OCI-LY1 (cell line): ENCODE measurements around the gene C12orf43.
A peak's percentile ranks its signal among the peaks of the same experiment; 100 is the strongest.

ENCODE experiments used
- H2AFZ ChIP-seq: fragments of 200-600 bp; sonication (generic), shearing (Covaris generic); 2 replicates; pipeline ENCODE4 v1.6.0; 2014; ENCODE audit warnings: antibody characterized with exemption, mild to moderate bottlenecking, low read length
- H3F3A ChIP-seq: fragments of 200-600 bp; sonication (generic), shearing (Covaris generic); 2 replicates; pipeline ENCODE4 v1.6.0; 2014; ENCODE audit warnings: mild to moderate bottlenecking, antibody characterized with exemption, low read length, moderate library complexity; ENCODE audit not compliant: insufficient read depth
- H3K27ac ChIP-seq: fragments of 200-600 bp; sonication (generic); 2 replicates; pipeline ENCODE4 v1.5.1; 2014; ENCODE audit warnings: low read length, mixed run types, mild to moderate bottlenecking, low read depth; ENCODE audit not compliant: poor library complexity, severe bottlenecking
- H3K27me3 ChIP-seq: fragments of 200-600 bp; sonication (generic); 2 replicates; pipeline ENCODE4 v1.6.0; 2014; ENCODE audit warnings: antibody characterized with exemption, mild to moderate bottlenecking, low read length, moderate library complexity; ENCODE audit not compliant: insufficient read depth
- H3K36me3 ChIP-seq: fragments of 200-600 bp; sonication (generic); 2 replicates; pipeline ENCODE4 v1.6.1; 2014; ENCODE audit warnings: mild to moderate bottlenecking, antibody characterized with exemption, low read length, moderate library complexity, mixed read lengths; ENCODE audit not compliant: insufficient read depth
- H3K4me1 ChIP-seq: fragments of 200-600 bp; sonication (generic); 2 replicates; pipeline ENCODE4 v1.5.1; 2014; ENCODE audit warnings: mild to moderate bottlenecking, low read length, moderate library complexity; ENCODE audit not compliant: insufficient read depth, severe bottlenecking
- H3K4me2 ChIP-seq: fragments of 200-600 bp; sonication (generic), shearing (Covaris generic); 2 replicates; pipeline ENCODE4 v1.6.1; 2014; ENCODE audit warnings: low read length
- H3K4me3 ChIP-seq: fragments of 200-600 bp; sonication (generic); 2 replicates; pipeline ENCODE4 v1.5.1; 2014; ENCODE audit warnings: low read length, low read depth, mild to moderate bottlenecking, mixed read lengths; ENCODE audit not compliant: poor library complexity, severe bottlenecking
- H3K79me2 ChIP-seq: fragments of 200-600 bp; shearing (Covaris generic); 2 replicates; pipeline ENCODE4 v1.6.1; 2016; ENCODE audit warnings: mixed run types, low read length, mixed read lengths; ENCODE audit not compliant: insufficient read depth
- H3K9ac ChIP-seq: fragments of 200-600 bp; sonication (generic), shearing (Covaris generic); 2 replicates; pipeline ENCODE4 v1.6.1; 2014; ENCODE audit warnings: mild to moderate bottlenecking, low read length, mixed read lengths
- H3K9me2 ChIP-seq: fragments of 200-600 bp; sonication (generic), shearing (Covaris generic); 2 replicates; pipeline ENCODE4 v1.6.1; 2014; ENCODE audit warnings: low read depth, mild to moderate bottlenecking, low read length, mixed read lengths
- H3K9me3 ChIP-seq: fragments of 200-600 bp; shearing (Covaris generic); 2 replicates; pipeline ENCODE4 v1.6.1; 2014; ENCODE audit warnings: low read length, mixed read lengths
- H4K20me1 ChIP-seq: fragments of 200-600 bp; sonication (generic), shearing (Covaris generic); 2 replicates; pipeline ENCODE4 v1.6.0; 2016; ENCODE audit warnings: mild to moderate bottlenecking, low read length; ENCODE audit not compliant: insufficient read depth
- CTCF ChIP-seq: fragments of 200-600 bp; sonication (generic), shearing (Covaris generic); IDR thresholded peaks from 2 replicates; pipeline ENCODE4 v1.5.1; 2017; ENCODE audit warnings: mild to moderate bottlenecking, antibody characterized with exemption, low read length, moderate library complexity, mixed read lengths
- EZH2 ChIP-seq: fragments of 200-600 bp; sonication (generic), shearing (Covaris generic); IDR thresholded peaks from 2 replicates; pipeline ENCODE4 v1.8.0; 2017; ENCODE audit warnings: borderline replicate concordance, mixed run types, mild to moderate bottlenecking, antibody characterized with exemption, low read length, moderate library complexity, mixed read lengths

C12orf43 gene

GRCh38 chr12:121026274-121027045, 10.2 kb upstream of the C12orf43 start:
- H3K79me2 ChIP-seq = no peaks in the 10 kb centered on the region

GRCh38 chr12:121025442-121026226, 9.3 kb upstream of the C12orf43 start:
- no peaks in the 10 kb centered on the region for H3K9me2 ChIP-seq
- no peak overlapping the region for H3K9ac ChIP-seq
- H3K4me2 ChIP-seq = no peak overlapping the region
- H3F3A ChIP-seq = no peaks in the 10 kb centered on the region
- no peaks in the 10 kb centered on the region; the same call in 1 of the 2 replicates for H3K27me3 ChIP-seq
- H3K79me2 ChIP-seq = no peaks in the 10 kb centered on the region
- H3K4me1 ChIP-seq = no peaks in the 10 kb centered on the region
- no peak overlapping the region for H3K4me3 ChIP-seq
- no peak overlapping the region for H2AFZ ChIP-seq
- no peaks in the 10 kb centered on the region for H3K9me3 ChIP-seq
- H3K36me3 ChIP-seq = no peaks in the 10 kb centered on the region
- no peak for TF ChIP-seq CTCF
- no peak for TF ChIP-seq EZH2
- H4K20me1 ChIP-seq = no peaks in the 10 kb centered on the region
- H3K27ac ChIP-seq = no peak overlapping the region

More at GRCh38 chr12:121026274-121027045, 10.2 kb upstream of the C12orf43 start:
- no peaks in the 10 kb centered on the region for H4K20me1 ChIP-seq
- H2AFZ ChIP-seq = no peak overlapping the region
- no peaks in the 10 kb centered on the region; the same call in 1 of the 2 replicates for H3K27me3 ChIP-seq
- H3K4me1 ChIP-seq = no peaks in the 10 kb centered on the region
- no peak overlapping the region for H3K4me3 ChIP-seq
- no peaks in the 10 kb centered on the region for H3K36me3 ChIP-seq
- H3F3A ChIP-seq = no peaks in the 10 kb centered on the region
- no peaks in the 10 kb centered on the region for H3K9me2 ChIP-seq
- TF ChIP-seq CTCF = peak; percentile 21; the same call in 1 of the 2 replicates
- TF ChIP-seq EZH2 = no peak
- H3K4me2 ChIP-seq = no peak overlapping the region
- no peaks in the 10 kb centered on the region for H3K9me3 ChIP-seq
- no peak overlapping the region for H3K9ac ChIP-seq
- H3K27ac ChIP-seq = no peak overlapping the region

GRCh38 chr12:121023799-121024198, 7.5 kb upstream of the C12orf43 start:
- Histone ChIP-seq H3K4me3 (no peak overlapping the region), H3K36me3 (no peaks in the 10 kb centered on the region), H2AFZ (no peak overlapping the region), H3K9ac (no peak overlapping the region), H3K9me2 (no peaks in the 10 kb centered on the region), H3K9me3 (no peaks in the 10 kb centered on the region), H3K27ac (no peak overlapping the region), H4K20me1 (no peaks in the 10 kb centered on the region), H3K27me3 (no peaks in the 10 kb centered on the region; the same call in 1 of the 2 replicates), H3K4me2 (no peak overlapping the region), H3F3A (no peaks in the 10 kb centered on the region), H3K4me1 (no peaks in the 10 kb centered on the region), H3K79me2 (no peaks in the 10 kb centered on the region)
- no peak for TF ChIP-seq CTCF
- TF ChIP-seq EZH2 = no peak
